Fibroblast of lung (primary cell): ENCODE data around the gene SMPD3. TPM values are rescaled to one million over a fixed set of nuclear protein-coding genes. Genes with fewer than 3 reads are reported as not detected.

ENCODE experiments used
- DNase-seq, 2 donors: peaks; one replicate each; pipeline versions ENCODE4 v3.0.0 to v3.0.0-alpha.2; 2010; ENCODE audit warnings: low read depth in 2 of 2
- H2AFZ ChIP-seq: 2 replicates; pipeline ENCODE4 v1.5.1; 2012; ENCODE audit warnings: low read length, control low read depth, inconsistent platforms
- H3K27ac ChIP-seq: 2 replicates; pipeline ENCODE4 v1.5.1; 2011; ENCODE audit warnings: low read length, control low read depth; ENCODE audit not compliant: insufficient read depth
- H3K27me3 ChIP-seq: 2 replicates; pipeline ENCODE4 v1.5.1; 2011; ENCODE audit warnings: mild to moderate bottlenecking, low read length; ENCODE audit not compliant: control insufficient read depth, insufficient read depth
- H3K36me3 ChIP-seq: 2 replicates; pipeline ENCODE4 v1.5.1; 2011; ENCODE audit warnings: low read length; ENCODE audit not compliant: control insufficient read depth, insufficient read depth
- H3K4me1 ChIP-seq: 2 replicates; pipeline ENCODE4 v1.5.1; 2011; ENCODE audit warnings: low read length; ENCODE audit not compliant: control insufficient read depth, insufficient read depth; ENCODE audit errors: extremely low read depth
- H3K4me2 ChIP-seq: 2 replicates; pipeline ENCODE4 v1.5.1; 2011; ENCODE audit warnings: low read length, control low read depth; ENCODE audit not compliant: insufficient read depth; ENCODE audit errors: extremely low read depth
- H3K4me3 ChIP-seq, 4 experiments: fragments of 200-600 bp in 1 of 4; sonication (generic) in 1 of 4; replicated peaks in 1 of 4; 2 replicates each; pipeline ENCODE4 v1.5.1; 2011 to 2016; ENCODE audit warnings: low read length in 4 of 4, low read depth in 3 of 4, mild to moderate bottlenecking in 3 of 4, control low read depth in 2 of 4, inconsistent platforms in 1 of 4, mixed read lengths in 1 of 4; ENCODE audit not compliant: insufficient read depth in 1 of 4; ENCODE audit errors: control extremely low read depth in 1 of 4
- H3K79me2 ChIP-seq: 2 replicates; pipeline ENCODE4 v1.5.1; 2012; ENCODE audit warnings: mild to moderate bottlenecking, low read length, inconsistent platforms; ENCODE audit not compliant: control insufficient read depth, insufficient read depth
- H3K9ac ChIP-seq: 2 replicates; pipeline ENCODE4 v1.5.1; 2011; ENCODE audit warnings: mild to moderate bottlenecking, low read length, control low read depth; ENCODE audit not compliant: insufficient read depth
- H3K9me3 ChIP-seq: 2 replicates; pipeline ENCODE4 v1.5.1; 2012; ENCODE audit warnings: low read depth, low read length; ENCODE audit not compliant: control insufficient read depth, insufficient read depth
- H4K20me1 ChIP-seq: 2 replicates; pipeline ENCODE4 v1.5.1; 2011; ENCODE audit warnings: low read length; ENCODE audit not compliant: control insufficient read depth, insufficient read depth; ENCODE audit errors: extremely low read depth
- EZH2 ChIP-seq: IDR thresholded peaks from 2 replicates; pipeline ENCODE4 v1.5.1; 2012; ENCODE audit warnings: low read length, control low read depth, mild to moderate bottlenecking; ENCODE audit errors: missing control alignments
- polyA plus RNA-seq, 2 donors: library from polyadenylated mRNA; depleted of rRNA in 1 of 2; stranded (reverse) in 1 of 2; unstranded in 1 of 2; fragments of >200 nt; gene quantifications; 2 replicates each; pipeline ENCODE4 v1.2.1, GENCODE V29; 2011 to 2012; ENCODE audit warnings: missing spikeins in 1 of 2
- total RNA-seq: library from RNA; depleted of rRNA; stranded (reverse); fragments of >200 nt; gene quantifications from 2 replicates; pipeline ENCODE4 v1.2.1, GENCODE V29; 2014
- TF ChIP-seq, protein P1 (sequence below), 2 donors: IDR thresholded peaks in 1 of 2; conservative IDR thresholded peaks in 1 of 2; 1 replicate in 1 of 2; 2 replicates in 1 of 2; pipeline ENCODE4 v1.5.1; 2011 to 2012; ENCODE audit warnings: low read length in 2 of 2, control low read depth in 1 of 2, inconsistent platforms in 1 of 2, low read depth in 1 of 2, mild to moderate bottlenecking in 1 of 2

SMPD3 gene
- total and polyA plus RNA-seq, 2 donors (not counting 1 experiment from before 2014, with no cell fraction given): under 0.01 to 0.08 TPM

DNA sequence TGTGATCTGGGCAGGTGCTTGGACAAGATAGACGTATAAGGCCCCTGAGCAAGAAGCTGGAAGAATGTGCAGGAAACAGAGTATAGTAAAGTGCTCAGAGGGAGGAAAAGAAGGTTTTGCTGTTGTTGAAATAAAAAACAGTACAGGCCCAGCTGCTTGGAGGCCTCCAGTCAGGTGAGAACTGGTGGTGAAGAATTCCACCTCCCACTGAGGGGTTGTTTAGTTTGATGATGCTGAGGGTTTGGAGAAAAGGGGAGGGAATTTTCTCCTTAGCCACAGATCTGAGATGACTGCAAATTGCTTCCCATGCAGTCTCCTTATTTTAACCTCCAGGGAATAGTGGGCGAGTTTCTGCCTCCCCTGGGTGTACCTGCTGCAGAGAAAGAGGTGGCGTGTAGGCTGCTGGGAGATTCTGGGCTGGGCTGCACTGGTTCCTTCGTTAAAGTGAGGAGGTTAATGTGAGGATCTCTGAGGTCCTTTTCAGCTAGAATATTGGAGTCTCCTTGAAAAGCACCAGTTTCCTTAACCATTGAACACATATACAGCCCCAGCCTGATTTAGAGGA is 25.8 kb downstream of the SMPD3 start:
- Histone ChIP-seq H4K20me1 (no peaks in the 10 kb centered on the region), H3K27me3 (peaks cover 5% of the 10 kb centered on the region), H3K79me2 (no peaks in the 10 kb centered on the region), H3K4me2 (no peak overlapping the region), H3K36me3 (no peaks in the 10 kb centered on the region), H3K27ac (no peak overlapping the region), H3K4me1 (no peaks in the 10 kb centered on the region), H2AFZ (no peak overlapping the region), H3K9ac (no peak overlapping the region), H3K4me3 (no peak overlapping the region), H3K9me3 (no peaks in the 10 kb centered on the region)
- no peak for DNase-seq
- no peak for TF ChIP-seq EZH2
- TF ChIP-seq, protein P1, sequence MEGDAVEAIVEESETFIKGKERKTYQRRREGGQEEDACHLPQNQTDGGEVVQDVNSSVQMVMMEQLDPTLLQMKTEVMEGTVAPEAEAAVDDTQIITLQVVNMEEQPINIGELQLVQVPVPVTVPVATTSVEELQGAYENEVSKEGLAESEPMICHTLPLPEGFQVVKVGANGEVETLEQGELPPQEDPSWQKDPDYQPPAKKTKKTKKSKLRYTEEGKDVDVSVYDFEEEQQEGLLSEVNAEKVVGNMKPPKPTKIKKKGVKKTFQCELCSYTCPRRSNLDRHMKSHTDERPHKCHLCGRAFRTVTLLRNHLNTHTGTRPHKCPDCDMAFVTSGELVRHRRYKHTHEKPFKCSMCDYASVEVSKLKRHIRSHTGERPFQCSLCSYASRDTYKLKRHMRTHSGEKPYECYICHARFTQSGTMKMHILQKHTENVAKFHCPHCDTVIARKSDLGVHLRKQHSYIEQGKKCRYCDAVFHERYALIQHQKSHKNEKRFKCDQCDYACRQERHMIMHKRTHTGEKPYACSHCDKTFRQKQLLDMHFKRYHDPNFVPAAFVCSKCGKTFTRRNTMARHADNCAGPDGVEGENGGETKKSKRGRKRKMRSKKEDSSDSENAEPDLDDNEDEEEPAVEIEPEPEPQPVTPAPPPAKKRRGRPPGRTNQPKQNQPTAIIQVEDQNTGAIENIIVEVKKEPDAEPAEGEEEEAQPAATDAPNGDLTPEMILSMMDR (conservative IDR thresholded peaks at IDR 0.05 in 1 of 2, IDR thresholded peaks at IDR 0.05 in 1 of 2; ENCODE audit: low read depth in 1 of 2, low read length in 2 of 2): no peak

DNA sequence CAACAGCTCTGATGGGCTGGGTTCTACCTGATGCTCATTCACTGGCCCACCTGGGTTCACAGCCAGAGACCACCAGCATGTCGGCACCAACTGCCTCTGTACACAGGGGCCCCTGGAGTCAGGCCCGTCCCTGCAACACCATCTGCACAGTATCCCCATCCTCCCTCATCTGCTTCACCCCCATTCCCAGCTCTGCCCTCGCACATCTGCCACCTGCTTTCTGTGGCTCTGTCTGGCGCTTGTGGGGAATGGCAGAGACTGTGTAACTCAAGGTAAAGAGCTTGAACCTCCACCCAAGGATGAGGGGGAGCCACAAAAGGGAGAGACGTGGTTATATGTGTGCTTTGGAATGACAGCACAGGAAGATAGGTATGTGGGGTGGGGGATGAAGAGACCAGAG is 27.2 kb downstream of the SMPD3 start:
- Histone ChIP-seq H3K9ac (no peak overlapping the region), H3K27ac (no peak overlapping the region), H3K9me3 (no peaks in the 10 kb centered on the region), H4K20me1 (no peaks in the 10 kb centered on the region), H3K79me2 (no peaks in the 10 kb centered on the region), H2AFZ (no peak overlapping the region), H3K36me3 (no peaks in the 10 kb centered on the region), H3K4me1 (no peaks in the 10 kb centered on the region), H3K4me3 (no peak overlapping the region), H3K27me3 (peaks cover 6% of the 10 kb centered on the region), H3K4me2 (no peak overlapping the region)
- TF ChIP-seq, protein P1 (conservative IDR thresholded peaks at IDR 0.05 in 1 of 2, IDR thresholded peaks at IDR 0.05 in 1 of 2; ENCODE audit: low read depth in 1 of 2, low read length in 2 of 2): no peak
- TF ChIP-seq EZH2: no peak
- DNase-seq: no peak

DNA sequence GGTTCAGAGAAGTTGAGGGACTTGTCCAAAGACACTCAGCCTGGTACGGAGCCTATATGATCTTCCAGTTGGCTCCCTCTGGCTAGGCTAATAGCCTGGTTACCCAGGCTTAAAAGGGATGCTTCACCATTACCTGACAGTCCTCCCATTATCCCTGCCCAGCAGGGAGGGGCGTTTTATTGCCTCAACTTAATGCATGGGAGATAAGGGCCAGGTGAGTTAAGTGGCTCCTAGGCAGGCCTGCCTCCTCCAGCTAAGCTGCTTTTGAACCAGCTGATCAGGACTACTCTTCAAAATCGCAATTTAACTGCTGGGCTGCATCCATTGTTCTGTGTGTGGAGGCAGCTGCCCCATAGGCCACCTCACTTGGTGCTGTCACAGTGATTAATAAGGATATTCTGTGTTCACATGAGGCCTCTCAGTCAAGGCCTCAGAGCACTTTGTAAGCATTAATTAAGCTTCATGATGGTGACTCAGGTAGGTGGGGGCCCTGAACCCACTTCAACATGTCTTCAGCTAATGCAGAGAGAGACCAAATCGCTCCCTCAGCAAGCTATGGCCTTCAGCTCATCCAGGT is 27.9 kb downstream of the SMPD3 start:
- Histone ChIP-seq H3K36me3 (no peaks in the 10 kb centered on the region), H3K9me3 (no peaks in the 10 kb centered on the region), H3K27ac (no peak overlapping the region), H3K4me1 (no peaks in the 10 kb centered on the region), H3K27me3 (peaks cover 8% of the 10 kb centered on the region), H2AFZ (no peak overlapping the region), H3K4me2 (no peak overlapping the region), H4K20me1 (no peaks in the 10 kb centered on the region), H3K79me2 (no peaks in the 10 kb centered on the region), H3K9ac (no peak overlapping the region), H3K4me3 (no peak overlapping the region)
- TF ChIP-seq, protein P1 (conservative IDR thresholded peaks at IDR 0.05 in 1 of 2, IDR thresholded peaks at IDR 0.05 in 1 of 2; ENCODE audit: low read depth in 1 of 2, low read length in 2 of 2): no peak
- TF ChIP-seq EZH2: no peak
- DNase-seq: no peak
